ENCODE measurements around the gene ABCA1. TPM values are rescaled to one million over a fixed set of nuclear protein-coding genes. Genes with fewer than 3 reads are reported as not detected.

The ABCA1 gene
- total RNA-seq, 4 donors from 2014 or later: 59.2 to 84.1 (median 80.5) TPM

DNA sequence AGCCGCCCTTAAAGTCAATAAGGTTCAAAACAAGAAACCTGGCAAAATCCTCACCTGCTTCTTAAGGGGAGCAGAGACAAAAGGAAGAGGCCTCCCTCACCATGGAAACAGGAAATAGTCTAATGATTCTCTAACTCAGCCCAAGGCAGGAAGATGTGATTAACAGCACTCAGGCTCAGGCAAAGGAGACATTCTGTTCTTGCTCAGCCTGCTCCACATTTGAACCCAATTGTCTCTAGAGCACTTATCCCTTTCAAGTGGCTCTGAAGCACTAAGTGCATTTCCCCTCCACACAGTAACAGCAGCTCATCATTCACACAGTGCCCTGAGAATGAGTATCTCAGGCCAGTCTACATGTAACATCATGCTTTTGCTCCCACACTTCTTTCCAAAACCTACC, 91.7 kb downstream of the ABCA1 start:
- Histone ChIP-seq H3K27ac (peak overlapping the region in 2 of 4 donors; percentile 8 to 56), H3K36me3 (peaks cover 0 to 97% (median 20%) of the 10 kb centered on the region in 3 donors)
- TF ChIP-seq EP300 (IDR thresholded peaks at IDR 0.05) (no peak), POLR2A (IDR thresholded peaks at IDR 0.05) (no peak)
- TF ChIP-seq, protein P1, sequence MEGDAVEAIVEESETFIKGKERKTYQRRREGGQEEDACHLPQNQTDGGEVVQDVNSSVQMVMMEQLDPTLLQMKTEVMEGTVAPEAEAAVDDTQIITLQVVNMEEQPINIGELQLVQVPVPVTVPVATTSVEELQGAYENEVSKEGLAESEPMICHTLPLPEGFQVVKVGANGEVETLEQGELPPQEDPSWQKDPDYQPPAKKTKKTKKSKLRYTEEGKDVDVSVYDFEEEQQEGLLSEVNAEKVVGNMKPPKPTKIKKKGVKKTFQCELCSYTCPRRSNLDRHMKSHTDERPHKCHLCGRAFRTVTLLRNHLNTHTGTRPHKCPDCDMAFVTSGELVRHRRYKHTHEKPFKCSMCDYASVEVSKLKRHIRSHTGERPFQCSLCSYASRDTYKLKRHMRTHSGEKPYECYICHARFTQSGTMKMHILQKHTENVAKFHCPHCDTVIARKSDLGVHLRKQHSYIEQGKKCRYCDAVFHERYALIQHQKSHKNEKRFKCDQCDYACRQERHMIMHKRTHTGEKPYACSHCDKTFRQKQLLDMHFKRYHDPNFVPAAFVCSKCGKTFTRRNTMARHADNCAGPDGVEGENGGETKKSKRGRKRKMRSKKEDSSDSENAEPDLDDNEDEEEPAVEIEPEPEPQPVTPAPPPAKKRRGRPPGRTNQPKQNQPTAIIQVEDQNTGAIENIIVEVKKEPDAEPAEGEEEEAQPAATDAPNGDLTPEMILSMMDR (IDR thresholded peaks at IDR 0.05): no peak

DNA sequence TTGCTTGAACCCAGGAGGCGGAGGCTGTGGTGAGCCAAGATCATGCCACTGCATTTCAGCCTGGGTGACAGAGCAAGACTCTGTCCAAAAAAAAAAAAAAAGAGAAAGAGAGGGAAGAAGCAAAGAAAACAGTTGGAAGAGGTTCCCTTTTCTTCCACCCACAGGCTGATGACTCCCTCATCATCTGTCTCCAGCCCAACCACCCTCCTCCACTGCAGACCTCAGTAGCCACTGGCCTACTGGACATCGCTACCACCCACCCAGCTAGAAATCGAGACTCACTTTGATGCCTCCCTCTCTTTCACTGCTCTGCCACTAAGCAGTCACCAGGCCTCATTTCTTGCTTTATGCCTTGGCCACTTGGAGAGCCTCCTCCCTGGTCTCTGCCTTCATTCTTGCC, 92.8 kb downstream of the ABCA1 start:
- Histone ChIP-seq H3K36me3 (peaks cover 0 to 97% (median 20%) of the 10 kb centered on the region in 3 donors), H3K9me3 (no peaks in the 10 kb centered on the region), H3K27me3 (no peaks in the 10 kb centered on the region), H3K27ac (peak overlapping the region in 2 of 4 donors; percentile 8 to 56), H3K4me1 (peaks cover 0 to 21% (median 3%) of the 10 kb centered on the region in 4 donors), H3K4me3 (no peak overlapping the region)
- 59 to 64% methylated on average over 3 of the region's 3 CpGs for WGBS, 2 donors
- DNase-seq (ENCODE audit: low spot score in 2 of 2): no peak
- TF ChIP-seq EP300 (IDR thresholded peaks at IDR 0.05) (no peak), POLR2A (IDR thresholded peaks at IDR 0.05) (no peak)
- TF ChIP-seq, protein P1 (IDR thresholded peaks at IDR 0.05): no peak

More for the DNA sequence above, 91.7 kb downstream of the ABCA1 start:
- WGBS, 2 donors: 73 to 88% methylated on average over 1 of the region's 1 CpG
- Histone ChIP-seq H3K4me3 (no peak overlapping the region), H3K4me1 (peaks cover 0 to 13% (median 3%) of the 10 kb centered on the region in 4 donors), H3K9me3 (no peaks in the 10 kb centered on the region), H3K27me3 (no peaks in the 10 kb centered on the region)
- DNase-seq (ENCODE audit: low spot score in 2 of 2): no peak

DNA sequence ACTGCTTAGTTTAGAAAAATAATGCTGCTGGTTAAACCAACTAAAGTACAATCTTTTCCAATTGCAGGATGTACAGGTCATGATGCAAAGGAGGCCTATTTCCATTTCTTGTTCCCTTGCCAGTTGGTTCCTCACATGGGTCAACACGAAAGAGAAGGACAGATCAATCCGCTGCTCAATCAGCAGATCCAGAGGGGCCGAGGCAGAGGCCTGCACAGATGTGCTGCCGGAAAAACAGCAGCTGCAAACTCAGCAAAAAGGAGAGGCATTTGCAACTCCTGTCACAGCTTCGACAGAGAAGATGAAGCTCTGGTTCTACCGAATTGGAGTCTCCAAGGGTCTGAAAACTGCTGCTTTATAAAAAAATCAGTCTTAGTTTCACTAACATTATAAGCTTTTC, 94.3 kb downstream of the ABCA1 start:
- Histone ChIP-seq H3K4me1 (peaks cover 0 to 28% (median 3%) of the 10 kb centered on the region in 4 donors), H3K9me3 (no peaks in the 10 kb centered on the region), H3K27me3 (no peaks in the 10 kb centered on the region), H3K27ac (no peak overlapping the region), H3K4me3 (no peak overlapping the region), H3K36me3 (peaks cover 0 to 97% (median 16%) of the 10 kb centered on the region in 3 donors)
- WGBS, 2 donors: 64 to 72% methylated on average over 6 of the region's 6 CpGs
- TF ChIP-seq, protein P1 (IDR thresholded peaks at IDR 0.05): no peak
- TF ChIP-seq EP300 (IDR thresholded peaks at IDR 0.05): peak in 1 of 2 donors; percentile 41
- no peak for DNase-seq (ENCODE audit: low spot score in 2 of 2)

DNA sequence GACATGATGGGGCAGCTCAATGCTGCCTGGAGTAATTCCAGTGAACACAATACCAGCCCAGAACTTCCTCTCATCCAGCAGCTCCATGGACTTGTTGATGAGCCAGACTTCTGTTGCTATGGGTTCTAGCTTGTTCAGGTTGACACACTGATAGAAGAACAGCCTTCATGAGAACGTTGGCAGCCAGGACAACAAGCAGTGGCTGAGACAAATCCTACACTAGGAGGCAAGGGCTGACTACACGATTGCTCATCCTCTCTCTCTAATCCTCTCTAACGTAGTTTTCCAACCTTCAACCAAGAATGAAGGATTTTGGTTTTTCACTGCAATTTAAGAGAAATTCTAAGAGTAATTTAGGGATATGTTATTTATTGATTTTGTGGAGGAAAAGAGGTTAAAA, 96.3 kb downstream of the ABCA1 start:
- no peak for TF ChIP-seq POLR2A (IDR thresholded peaks at IDR 0.05)
- TF ChIP-seq, protein P1 (IDR thresholded peaks at IDR 0.05): no peak
- no peak for TF ChIP-seq EP300 (IDR thresholded peaks at IDR 0.05)
- Histone ChIP-seq H3K27me3 (no peaks in the 10 kb centered on the region), H3K4me1 (peaks cover 0 to 27% (median 3%) of the 10 kb centered on the region in 4 donors), H3K4me3 (no peak overlapping the region), H3K9me3 (no peaks in the 10 kb centered on the region), H3K27ac (no peak overlapping the region), H3K36me3 (peaks cover 0 to 99% (median 16%) of the 10 kb centered on the region in 3 donors)
- DNase-seq (ENCODE audit: low spot score in 2 of 2): no peak
- WGBS, 2 donors: 85% methylated on average over 3 of the region's 3 CpGs

DNA sequence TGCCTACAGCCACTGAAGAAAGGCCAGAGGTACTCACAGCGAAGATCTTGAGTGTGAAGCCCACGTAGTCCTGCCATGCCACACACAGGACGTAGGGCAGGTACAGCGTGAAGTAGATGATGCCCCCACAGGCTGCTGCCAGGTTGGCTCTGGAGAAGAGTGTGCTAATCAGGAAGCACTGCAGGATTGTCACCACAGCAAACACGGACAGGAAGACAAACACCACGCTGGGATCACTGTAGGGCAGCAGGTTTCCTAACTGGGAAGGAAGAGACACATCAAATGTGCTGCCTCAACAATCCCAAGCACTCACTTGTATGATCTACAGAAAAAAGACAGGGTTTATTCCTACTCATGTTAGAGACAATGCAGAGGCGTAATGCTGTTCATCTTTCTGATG, 101.0 kb downstream of the ABCA1 start:
- H3K27ac ChIP-seq: no peak overlapping the region
- no peak for DNase-seq (ENCODE audit: low spot score in 2 of 2)
- TF ChIP-seq EP300 (IDR thresholded peaks at IDR 0.05) (no peak), POLR2A (IDR thresholded peaks at IDR 0.05) (no peak)
- TF ChIP-seq, protein P1 (IDR thresholded peaks at IDR 0.05): no peak
- WGBS, 2 donors: 79 to 92% methylated on average over 7 of the region's 7 CpGs
- no peak overlapping the region for H3K4me3 ChIP-seq
- H3K36me3 ChIP-seq: peaks cover 0 to 100% (median 21%) of the 10 kb centered on the region in 3 donors
- no peaks in the 10 kb centered on the region for H3K9me3 ChIP-seq
- no peaks in the 10 kb centered on the region for H3K27me3 ChIP-seq
- H3K4me1 ChIP-seq: peaks cover 0 to 15% (median 0%) of the 10 kb centered on the region in 4 donors
